IMR-90 (cell line): ENCODE data around the gene ZNF407. TPM values are rescaled to one million over a fixed set of nuclear protein-coding genes. Genes with fewer than 3 reads are reported as not detected.

Experiments used
- ATAC-seq: fragments of 200-7000 bp; cut with Tn5 transposase; 2 replicates; pipeline ENCODE4 v1.9.1; 2020; ENCODE audit warnings: low read depth, mild to moderate bottlenecking, moderate library complexity
- BruUV-seq: library from RNA; stranded (reverse); fragments of 400-500 nt; replicated peaks from 2 replicates; lab custom pipeline; 2021; lab: Mats Ljungman, UMichigan
- CTCF ChIA-PET: fragments of 300-600 bp; formaldehyde crosslinking; extraction: SDS; loops from one replicate; lab custom pipeline; 2021; ENCODE audit warnings: antibody characterized with exemption; lab: Yijun Ruan, JAX
- POLR2A ChIA-PET: fragments of 300-600 bp; sonication (Branson Sonifier 250); formaldehyde crosslinking; loops from one replicate; lab custom pipeline; 2022; ENCODE audit warnings: antibody characterized with exemption; ENCODE audit not compliant: unreplicated experiment; lab: Charles Lee
- DNase-seq: peaks from one replicate; pipeline ENCODE4 v3.0.0; 2013
- H2AFZ ChIP-seq: replicated peaks from 2 replicates; pipeline ENCODE3; 2013; ENCODE audit warnings: low read length, mild to moderate bottlenecking; ENCODE audit not compliant: poor library complexity
- H2AK5ac ChIP-seq: 2 replicates; pipeline ENCODE4 v1.6.1; 2013; ENCODE audit warnings: low read depth, low read length, inconsistent platforms
- H2AK9ac ChIP-seq: replicated peaks from 2 replicates; pipeline ENCODE3; 2013; ENCODE audit warnings: mild to moderate bottlenecking, low read depth, low read length, moderate library complexity; ENCODE audit not compliant: poor library complexity
- H2BK120ac ChIP-seq: 2 replicates; pipeline ENCODE4 v1.6.1; 2013; ENCODE audit warnings: low read depth, low read length, inconsistent platforms
- H2BK15ac ChIP-seq: 3 replicates; pipeline ENCODE4 v1.6.1; 2013; ENCODE audit warnings: low read depth, low read length, inconsistent platforms
- H2BK20ac ChIP-seq: 2 replicates; pipeline ENCODE4 v1.6.1; 2013; ENCODE audit warnings: low read depth, mild to moderate bottlenecking, inconsistent platforms, low read length, moderate library complexity
- H2BK5ac ChIP-seq: 2 replicates; pipeline ENCODE4 v1.6.1; 2013; ENCODE audit warnings: mild to moderate bottlenecking, low read depth, low read length, inconsistent platforms; ENCODE audit not compliant: poor library complexity, severe bottlenecking
- H3K14ac ChIP-seq: replicated peaks from 2 replicates; pipeline ENCODE4 v1.6.1; 2013; ENCODE audit warnings: low read depth, low read length, inconsistent platforms
- H3K18ac ChIP-seq: 2 replicates; pipeline ENCODE4 v1.6.1; 2013; ENCODE audit warnings: low read depth, low read length, control low read depth
- H3K23ac ChIP-seq: 2 replicates; pipeline ENCODE4 v1.6.1; 2013; ENCODE audit warnings: low read depth, low read length, inconsistent platforms
- H3K27ac ChIP-seq: 2 replicates; pipeline ENCODE4 v1.5.1; 2013; ENCODE audit warnings: mild to moderate bottlenecking, control low read depth, low read length; ENCODE audit not compliant: insufficient read depth
- H3K27me3 ChIP-seq: 2 replicates; pipeline ENCODE4 v1.6.1; 2013; ENCODE audit warnings: low read length; ENCODE audit not compliant: control insufficient read depth, insufficient read depth
- H3K36me3 ChIP-seq: 2 replicates; pipeline ENCODE4 v1.6.1; 2013; ENCODE audit warnings: low read length, mixed read lengths; ENCODE audit not compliant: control insufficient read depth, insufficient read depth
- H3K4ac ChIP-seq: 2 replicates; pipeline ENCODE4 v1.6.1; 2013; ENCODE audit warnings: low read depth, low read length, inconsistent platforms
- H3K4me1 ChIP-seq: 2 replicates; pipeline ENCODE4 v1.6.1; 2013; ENCODE audit warnings: low read length, mixed read lengths; ENCODE audit not compliant: control insufficient read depth, insufficient read depth
- H3K4me2 ChIP-seq: 2 replicates; pipeline ENCODE4 v1.6.1; 2013; ENCODE audit warnings: low read depth, mild to moderate bottlenecking, control low read depth, low read length, moderate library complexity
- H3K4me3 ChIP-seq: 2 replicates; pipeline ENCODE4 v1.5.1; 2013; ENCODE audit warnings: low read depth, mild to moderate bottlenecking, control low read depth, low read length, moderate library complexity; ENCODE audit not compliant: insufficient read depth
- H3K56ac ChIP-seq: 2 replicates; pipeline ENCODE4 v1.6.1; 2013; ENCODE audit warnings: low read length, inconsistent platforms; ENCODE audit not compliant: insufficient read depth; ENCODE audit errors: extremely low read depth
- H3K79me1 ChIP-seq, 2 experiments: 2 replicates each; pipeline ENCODE4 v1.6.1; 2013; ENCODE audit warnings: low read length in 2 of 2, inconsistent platforms in 1 of 2, low read depth in 1 of 2
- H3K9ac ChIP-seq: 2 replicates; pipeline ENCODE4 v1.6.1; 2013; ENCODE audit warnings: low read depth, low read length, control low read depth
- H3K9me1 ChIP-seq: 2 replicates; pipeline ENCODE4 v1.6.1; 2013; ENCODE audit warnings: low read length, inconsistent platforms; ENCODE audit not compliant: insufficient read depth
- H3K9me3 ChIP-seq: 2 replicates; pipeline ENCODE4 v1.6.1; 2013; ENCODE audit warnings: low read length; ENCODE audit not compliant: control insufficient read depth, insufficient read depth
- H4K20me1 ChIP-seq: 2 replicates; pipeline ENCODE4 v1.6.1; 2013; ENCODE audit warnings: low read length, inconsistent platforms; ENCODE audit not compliant: insufficient read depth
- H4K5ac ChIP-seq: 2 replicates; pipeline ENCODE4 v1.6.1; 2013; ENCODE audit warnings: mild to moderate bottlenecking, low read depth, low read length, control low read depth
- H4K8ac ChIP-seq, 2 experiments: 2 replicates each; pipeline ENCODE4 v1.6.1; 2013; ENCODE audit warnings: low read depth in 2 of 2, low read length in 2 of 2, control low read depth in 1 of 2, inconsistent platforms in 1 of 2
- H4K91ac ChIP-seq: 2 replicates; pipeline ENCODE4 v1.6.1; 2013; ENCODE audit warnings: low read depth, low read length, inconsistent platforms; ENCODE audit not compliant: insufficient read depth
- MAFK ChIP-seq: IDR thresholded peaks from 2 replicates; pipeline ENCODE4 v1.6.1; 2012; ENCODE audit warnings: low read depth, low read length, improper control_type of control experiment
- NFE2L2 ChIP-seq: fragments of 150-350 bp; IDR thresholded peaks from 2 replicates; pipeline ENCODE4 v1.6.1; 2016; ENCODE audit warnings: low read depth, mild to moderate bottlenecking, low read length
- WGBS, 2 experiments: methylation state at CpG; one replicate each; pipeline versions ENCODE4 v1.1.5 to v1.1.7; 2013; ENCODE audit warnings: missing lambda C conversion rate in 2 of 2; ENCODE audit not compliant: insufficient read length in 1 of 2; ENCODE audit errors: extremely low coverage in 2 of 2; 5-methylcytosine and 5-hydroxymethylcytosine counted together
- dilution Hi-C: fragments of 300-500 bp; cut with HindIII; formaldehyde crosslinking; loops from one replicate; pipeline ENCODE4 v1.14.3; 2018; ENCODE audit warnings: low sequenced_read_pairs; ENCODE audit not compliant: unreplicated experiment
- in situ Hi-C: fragments of 300-500 bp; cut with MboI; formaldehyde crosslinking; loops from 3 replicates; pipeline ENCODE4 v1.14.3; 2019; ENCODE audit warnings: low sequenced_read_pairs, inconsistent platforms, mixed read lengths
- intact Hi-C: fragments of 100-400 bp; cut with micrococcal nuclease; formaldehyde crosslinking; loops from 2 replicates; pipeline ENCODE4 v1.10.0; 2022
- polyA plus RNA-seq, 3 experiments: library from polyadenylated mRNA; depleted of rRNA; stranded (reverse); fragments of >200 nt; gene quantifications; 2 replicates each; pipeline ENCODE4 v1.2.3, GENCODE V29; 2012; ENCODE audit warnings: low replicate concordance in 1 of 3
- total RNA-seq: library from RNA; depleted of rRNA; stranded (reverse); fragments of >200 nt; gene quantifications from 2 replicates; pipeline ENCODE4 v1.2.3, GENCODE V29; 2012

Gene ZNF407
- total and polyA plus RNA-seq, 2 of the 4 experiments (the other 2 are of a cell fraction) = 3.1 to 20.1 TPM

DNA sequence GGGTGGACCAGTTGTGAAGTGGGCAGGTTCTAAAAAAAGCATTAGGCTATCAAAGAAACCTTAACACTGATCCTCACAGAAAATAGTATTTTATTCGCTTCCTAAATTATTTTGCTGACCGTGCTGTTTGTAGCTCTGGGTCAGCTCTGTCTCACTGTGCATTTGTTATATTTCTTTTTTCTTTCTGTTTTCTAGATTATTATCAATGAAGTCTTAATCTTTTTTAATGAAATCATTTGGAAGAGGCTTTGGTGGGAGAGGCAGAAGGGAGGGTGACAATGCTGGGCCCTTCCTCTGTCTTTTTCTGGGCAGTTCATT lies 397.7 kb downstream of the ZNF407 start:
- peak overlapping the region; percentile 44; the same call in 1 of the 2 replicates for H3K18ac ChIP-seq
- H2AK5ac ChIP-seq = peak overlapping the region; percentile 71; the same call in 1 of the 2 replicates
- H4K5ac ChIP-seq = peak overlapping the region; percentile 57; the same call in 1 of the 2 replicates
- in situ Hi-C loops = no loop called here
- no peaks in the 10 kb centered on the region for H4K20me1 ChIP-seq
- H2BK120ac ChIP-seq = no peak overlapping the region
- DNase-seq = no peak
- 0 out of 4 replicates have a peak, but pooled peaks cover 0 to 3% of the 10 kb centered on the region in 2 experiments for H3K79me1 ChIP-seq
- H2BK5ac ChIP-seq = no peak overlapping the region
- H3K56ac ChIP-seq = no peak overlapping the region
- 0 out of 2 replicates have a peak, but pooled peaks cover 2% of the 10 kb centered on the region for H3K9me1 ChIP-seq
- no peak overlapping the region for H2AK9ac ChIP-seq
- H3K27me3 ChIP-seq = no peaks in the 10 kb centered on the region
- WGBS, 2 experiments = no CpG with 5 or more reads among the region's 2 CpGs
- H3K27ac ChIP-seq = no peak overlapping the region
- peak overlapping the region in 1 of 2 experiments; percentile 53; a peak in 1 of 4 replicates for H4K8ac ChIP-seq
- H2BK15ac ChIP-seq = 0 out of 3 replicates have a peak overlapping the region, but pooled peaks have one; percentile 19
- H3K4me3 ChIP-seq = no peak overlapping the region
- POLR2A ChIA-PET = no interaction called here
- H2AFZ ChIP-seq = no peak overlapping the region
- no peaks in the 10 kb centered on the region for H3K9me3 ChIP-seq
- H2BK20ac ChIP-seq = no peak overlapping the region
- H3K4me2 ChIP-seq = no peak overlapping the region
- no peaks in the 10 kb centered on the region for H3K36me3 ChIP-seq
- no peak overlapping the region for H3K23ac ChIP-seq
- intact Hi-C loops = no loop called here
- peaks cover 8% of the 10 kb centered on the region for H3K4me1 ChIP-seq
- no peak overlapping the region; the same call in 1 of the 2 replicates for H4K91ac ChIP-seq
- dilution Hi-C loops = no loop called here
- CTCF ChIA-PET = interaction anchor here (0.6 to 0.8 kb wide), 2 partner anchors 19 to 250 kb away, joined by 3 to 4 read pairs; no protein-coding TSS in a partner anchor
- no peak overlapping the region for H3K9ac ChIP-seq
- H3K14ac ChIP-seq = peak overlapping the region; percentile 59; the same call in 1 of the 2 replicates
- ATAC-seq = no peak
- TF ChIP-seq NFE2L2 (no peak), MAFK (peak; percentile 98)
- 0 out of 2 replicates have a peak overlapping the region, but pooled peaks have one; percentile 36 for H3K4ac ChIP-seq
- BruUV-seq = no TSS peak
